ENCODE data around the gene TIPARP. TPM values are rescaled to one million over a fixed set of nuclear protein-coding genes. Genes with fewer than 3 reads are reported as not detected.

The TIPARP gene, protein sequence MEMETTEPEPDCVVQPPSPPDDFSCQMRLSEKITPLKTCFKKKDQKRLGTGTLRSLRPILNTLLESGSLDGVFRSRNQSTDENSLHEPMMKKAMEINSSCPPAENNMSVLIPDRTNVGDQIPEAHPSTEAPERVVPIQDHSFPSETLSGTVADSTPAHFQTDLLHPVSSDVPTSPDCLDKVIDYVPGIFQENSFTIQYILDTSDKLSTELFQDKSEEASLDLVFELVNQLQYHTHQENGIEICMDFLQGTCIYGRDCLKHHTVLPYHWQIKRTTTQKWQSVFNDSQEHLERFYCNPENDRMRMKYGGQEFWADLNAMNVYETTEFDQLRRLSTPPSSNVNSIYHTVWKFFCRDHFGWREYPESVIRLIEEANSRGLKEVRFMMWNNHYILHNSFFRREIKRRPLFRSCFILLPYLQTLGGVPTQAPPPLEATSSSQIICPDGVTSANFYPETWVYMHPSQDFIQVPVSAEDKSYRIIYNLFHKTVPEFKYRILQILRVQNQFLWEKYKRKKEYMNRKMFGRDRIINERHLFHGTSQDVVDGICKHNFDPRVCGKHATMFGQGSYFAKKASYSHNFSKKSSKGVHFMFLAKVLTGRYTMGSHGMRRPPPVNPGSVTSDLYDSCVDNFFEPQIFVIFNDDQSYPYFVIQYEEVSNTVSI
- 10 to 100 TPM; 22.6 to 33.8 TPM for polyA plus RNA-seq

DNA sequence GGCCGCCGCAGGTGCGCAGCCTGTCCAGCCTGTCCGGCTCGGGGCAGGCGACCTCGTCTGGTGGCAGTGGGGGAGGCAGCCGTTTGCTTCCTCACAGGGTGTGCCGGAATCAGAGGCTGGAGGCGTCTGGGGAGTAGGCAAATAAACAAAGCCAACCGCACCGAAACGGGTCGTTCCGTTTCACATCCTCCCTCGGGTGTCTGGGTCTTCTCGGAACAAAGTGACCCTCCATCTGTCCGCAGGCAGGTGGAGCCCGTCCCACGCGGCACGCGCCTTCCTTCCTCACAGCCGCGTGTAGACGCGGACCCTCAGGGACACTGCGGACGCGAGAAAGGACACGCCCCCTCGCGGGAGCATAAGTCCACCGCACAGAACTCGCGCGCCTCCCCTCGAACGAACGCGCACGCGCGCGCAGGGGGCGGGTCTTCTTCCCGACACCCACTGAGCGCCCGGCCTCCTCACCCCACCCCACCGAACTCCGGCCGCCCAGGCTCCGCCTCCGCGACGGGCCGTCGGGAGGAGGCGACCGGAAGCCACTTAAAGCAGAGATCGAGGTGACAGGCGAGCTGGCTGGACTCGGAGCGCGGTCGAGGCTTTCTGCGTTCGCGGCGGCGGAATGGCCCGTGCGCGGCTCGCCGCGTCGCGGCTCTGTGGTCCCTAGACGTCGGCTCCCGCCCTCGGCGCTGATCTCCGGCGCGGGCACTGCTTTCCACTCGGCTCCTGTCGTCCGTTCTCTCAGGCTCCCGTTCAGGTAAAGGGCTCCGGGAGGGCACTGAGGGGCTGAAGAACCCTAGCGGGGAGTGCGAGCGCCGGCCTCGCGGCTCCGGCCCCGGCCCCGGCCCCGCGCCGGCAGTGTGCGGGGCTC lies at the start of gene TIPARP:
Gene TIPARP, plus strand, starts transcription at position 545 of the 865 bp plus-strand sequence. CDS start 3,108 bp downstream, outside the sequence.
- Histone ChIP-seq H3K27me3 (ENCODE audit: control insufficient read depth in 1 of 2, insufficient read depth in 2 of 2, low read length in 2 of 2) (no peaks in the 10 kb centered on the region), H3K4me1 (ENCODE audit: control insufficient read depth in 2 of 2, insufficient read depth in 2 of 2, low read length in 1 of 2) (no peaks in the 10 kb centered on the region), H3K27ac (ENCODE audit: low read depth in 2 of 2, low read length in 1 of 2) (peak within 1 kb of the TSS; percentile 95 to 96), H3K36me3 (ENCODE audit: control insufficient read depth in 2 of 2, insufficient read depth in 2 of 2, low read length in 1 of 2) (peaks cover 4 to 7% of the 10 kb centered on the region in 2 donors), H3K9me3 (ENCODE audit: control insufficient read depth in 2 of 2, insufficient read depth in 1 of 2, low read depth in 1 of 2, low read length in 1 of 2) (no peaks in the 10 kb centered on the region), H3K4me3 (ENCODE audit: low read depth in 1 of 2, low read length in 2 of 2) (peak within 1 kb of the TSS; percentile 68 to 96)
- 0% methylated on average over 93 to 105 of the region's 105 CpGs for WGBS, 2 donors

DNA sequence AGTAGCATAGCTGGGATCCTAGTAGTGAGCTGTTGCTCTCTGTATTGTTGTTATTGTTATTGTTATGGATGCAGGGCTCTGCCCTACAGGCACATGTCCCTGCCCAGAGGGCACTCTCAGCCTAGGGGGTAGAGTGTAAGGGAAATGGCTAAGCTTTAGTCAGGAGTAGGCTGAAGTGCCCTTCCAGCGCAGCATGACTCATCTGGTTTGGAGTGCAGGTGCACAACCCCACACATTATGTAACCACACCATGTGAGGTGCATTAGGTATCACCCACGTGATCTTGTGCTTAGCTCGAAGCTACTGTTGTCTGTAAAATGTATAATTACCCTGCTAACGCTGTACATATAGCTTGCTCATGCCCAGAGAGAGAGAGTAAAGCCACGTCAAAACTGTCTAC lies 48.3 kb upstream of the TIPARP start:
- Histone ChIP-seq H3K27ac (ENCODE audit: low read depth in 2 of 2, low read length in 1 of 2) (no peak overlapping the region), H3K36me3 (ENCODE audit: control insufficient read depth in 2 of 2, insufficient read depth in 2 of 2, low read length in 1 of 2) (no peaks in the 10 kb centered on the region), H3K4me1 (ENCODE audit: control insufficient read depth in 2 of 2, insufficient read depth in 2 of 2, low read length in 1 of 2) (no peaks in the 10 kb centered on the region), H3K27me3 (ENCODE audit: control insufficient read depth in 1 of 2, insufficient read depth in 2 of 2, low read length in 2 of 2) (no peaks in the 10 kb centered on the region), H3K4me3 (ENCODE audit: low read depth in 1 of 2, low read length in 2 of 2) (no peak overlapping the region), H3K9me3 (ENCODE audit: control insufficient read depth in 2 of 2, insufficient read depth in 1 of 2, low read depth in 1 of 2, low read length in 1 of 2) (no peaks in the 10 kb centered on the region)
- 53 to 60% methylated on average over 5 of the region's 5 CpGs for WGBS, 2 donors

DNA sequence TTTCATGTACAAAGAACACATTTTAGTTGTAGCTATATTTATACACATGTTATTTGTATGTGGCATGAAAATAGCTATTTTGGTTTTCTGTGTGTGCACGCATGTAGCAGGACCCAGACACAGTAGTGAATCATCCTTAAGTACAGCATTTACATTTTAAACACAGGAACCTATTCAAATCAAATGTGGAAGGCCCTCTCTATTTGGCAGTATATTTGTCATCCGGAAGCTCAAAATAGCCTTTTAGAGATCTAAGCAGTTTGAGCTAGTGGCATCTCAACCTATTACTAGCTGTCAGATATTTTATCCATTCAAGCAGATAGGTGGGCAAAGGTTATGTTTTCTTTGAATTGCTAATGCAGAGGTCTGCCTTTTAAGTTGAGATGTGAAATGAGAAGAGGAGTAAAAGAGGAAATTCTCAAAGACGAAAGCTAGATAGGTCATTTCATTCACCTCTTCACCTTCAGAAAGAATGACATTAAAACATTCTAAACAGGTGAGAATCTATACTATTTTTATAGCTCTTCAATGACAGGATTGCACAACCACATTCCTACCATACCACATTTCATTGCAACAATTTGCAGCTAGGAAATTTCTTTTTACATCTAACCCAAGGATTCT lies 46.3 kb upstream of the TIPARP start:
- Histone ChIP-seq H3K4me3 (ENCODE audit: low read depth in 1 of 2, low read length in 2 of 2) (no peak overlapping the region), H3K4me1 (ENCODE audit: control insufficient read depth in 2 of 2, insufficient read depth in 2 of 2, low read length in 1 of 2) (no peaks in the 10 kb centered on the region), H3K36me3 (ENCODE audit: control insufficient read depth in 2 of 2, insufficient read depth in 2 of 2, low read length in 1 of 2) (no peaks in the 10 kb centered on the region), H3K27me3 (ENCODE audit: control insufficient read depth in 1 of 2, insufficient read depth in 2 of 2, low read length in 2 of 2) (no peaks in the 10 kb centered on the region), H3K27ac (ENCODE audit: low read depth in 2 of 2, low read length in 1 of 2) (no peak overlapping the region), H3K9me3 (ENCODE audit: control insufficient read depth in 2 of 2, insufficient read depth in 1 of 2, low read depth in 1 of 2, low read length in 1 of 2) (no peaks in the 10 kb centered on the region)
- 68 to 78% methylated on average over 3 of the region's 3 CpGs for WGBS, 2 donors

DNA sequence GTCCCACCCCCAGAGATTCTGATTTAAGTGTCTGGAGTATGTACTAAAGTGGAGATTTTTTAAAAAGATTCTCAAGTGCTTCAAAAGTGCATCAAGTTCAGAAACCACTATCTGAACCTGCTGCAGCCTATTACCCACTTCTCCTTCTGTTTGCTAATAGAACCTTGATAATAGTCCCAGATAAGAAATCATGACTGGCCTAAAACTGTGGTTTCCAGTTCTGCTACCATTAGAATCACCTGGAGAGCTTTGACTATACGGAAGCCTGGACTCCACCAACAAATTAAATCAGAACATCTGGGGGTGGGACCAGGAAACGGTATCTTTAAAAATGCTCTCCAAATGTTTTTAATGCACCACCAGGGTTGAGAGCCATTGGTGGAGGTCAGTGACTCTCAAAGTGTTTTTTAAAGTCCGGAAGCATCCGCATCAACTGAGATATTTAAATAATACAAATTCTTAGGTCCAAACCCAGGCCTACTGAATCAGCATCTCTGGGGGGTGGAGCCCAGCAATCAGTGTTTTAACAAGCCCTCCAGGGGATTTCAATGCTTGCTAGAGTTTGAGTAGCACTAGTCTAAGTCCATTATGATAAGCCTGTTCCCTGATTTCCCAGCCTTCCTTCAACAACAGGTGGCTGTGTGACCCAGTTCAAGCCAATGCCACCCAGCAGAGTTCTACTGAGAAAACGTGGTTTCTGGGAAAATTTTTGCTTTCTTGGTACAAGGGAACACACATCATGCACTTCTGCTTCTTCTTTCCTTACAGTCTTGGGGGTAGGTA lies 45.4 kb upstream of the TIPARP start:
- Histone ChIP-seq H3K27ac (ENCODE audit: low read depth in 2 of 2, low read length in 1 of 2) (no peak overlapping the region), H3K4me3 (ENCODE audit: low read depth in 1 of 2, low read length in 2 of 2) (no peak overlapping the region), H3K4me1 (ENCODE audit: control insufficient read depth in 2 of 2, insufficient read depth in 2 of 2, low read length in 1 of 2) (no peaks in the 10 kb centered on the region), H3K36me3 (ENCODE audit: control insufficient read depth in 2 of 2, insufficient read depth in 2 of 2, low read length in 1 of 2) (no peaks in the 10 kb centered on the region), H3K9me3 (ENCODE audit: control insufficient read depth in 2 of 2, insufficient read depth in 1 of 2, low read depth in 1 of 2, low read length in 1 of 2) (no peaks in the 10 kb centered on the region), H3K27me3 (ENCODE audit: control insufficient read depth in 1 of 2, insufficient read depth in 2 of 2, low read length in 2 of 2) (no peaks in the 10 kb centered on the region)
- WGBS, 2 donors, result 88 to 92% methylated on average over 5 of the region's 5 CpGs

DNA sequence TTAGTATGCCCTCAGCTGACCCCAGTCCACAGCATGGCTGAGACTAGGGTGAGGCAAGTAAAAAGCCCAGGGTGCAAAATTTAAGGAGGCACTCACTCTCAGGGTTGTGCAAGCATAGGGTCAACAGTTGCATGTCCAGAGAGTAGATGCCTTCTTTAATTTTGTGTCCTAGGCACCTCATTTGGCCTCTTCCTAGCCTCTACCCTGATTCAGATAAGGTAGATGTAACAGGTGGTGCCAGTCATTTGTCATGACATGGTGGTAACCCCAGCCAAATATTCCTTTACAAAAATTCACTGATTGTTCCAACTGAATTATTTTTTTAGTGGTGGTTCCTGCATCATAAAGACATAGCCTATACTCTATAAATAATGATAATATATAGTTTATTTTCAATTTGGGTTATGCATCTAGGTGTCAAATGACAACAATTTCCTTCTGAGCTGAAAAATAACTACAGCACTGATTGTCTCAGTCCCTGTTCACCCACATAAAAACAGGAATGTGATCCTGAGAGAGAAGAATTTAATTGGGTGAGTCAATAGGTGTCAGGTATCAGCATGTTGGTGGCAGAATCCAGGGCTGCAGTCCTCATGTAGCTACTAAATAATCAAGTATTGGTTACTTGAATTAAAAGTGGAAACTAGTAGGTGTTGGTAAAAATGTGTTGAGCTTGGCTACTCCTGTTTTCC lies 44.2 kb upstream of the TIPARP start:
- no peak overlapping the region for H3K27ac ChIP-seq (ENCODE audit: low read depth in 2 of 2, low read length in 1 of 2)
- H3K36me3 ChIP-seq (ENCODE audit: control insufficient read depth in 2 of 2, insufficient read depth in 2 of 2, low read length in 1 of 2), result no peaks in the 10 kb centered on the region
- H3K4me3 ChIP-seq (ENCODE audit: low read depth in 1 of 2, low read length in 2 of 2), result no peak overlapping the region

DNA sequence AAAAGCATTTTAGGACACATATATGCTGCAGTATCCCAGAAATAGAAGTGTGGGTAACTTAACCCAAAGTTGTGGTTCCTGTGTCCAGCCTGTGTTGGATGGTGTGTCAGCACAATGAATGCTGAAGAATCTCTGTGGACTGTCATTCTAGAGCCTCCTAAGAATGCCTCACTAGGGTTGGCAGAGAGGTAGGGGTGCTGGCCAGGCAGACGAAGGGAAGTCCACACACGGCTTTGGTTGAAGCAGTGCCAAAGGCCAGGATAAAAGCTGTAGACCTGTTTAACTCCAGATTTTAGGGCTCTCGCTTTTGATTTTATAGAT lies 43.7 kb upstream of the TIPARP start:
- Histone ChIP-seq H3K4me1 (ENCODE audit: control insufficient read depth in 2 of 2, insufficient read depth in 2 of 2, low read length in 1 of 2) (no peaks in the 10 kb centered on the region), H3K27ac (ENCODE audit: low read depth in 2 of 2, low read length in 1 of 2) (no peak overlapping the region), H3K27me3 (ENCODE audit: control insufficient read depth in 1 of 2, insufficient read depth in 2 of 2, low read length in 2 of 2) (no peaks in the 10 kb centered on the region), H3K9me3 (ENCODE audit: control insufficient read depth in 2 of 2, insufficient read depth in 1 of 2, low read depth in 1 of 2, low read length in 1 of 2) (no peaks in the 10 kb centered on the region), H3K4me3 (ENCODE audit: low read depth in 1 of 2, low read length in 2 of 2) (no peak overlapping the region), H3K36me3 (ENCODE audit: control insufficient read depth in 2 of 2, insufficient read depth in 2 of 2, low read length in 1 of 2) (no peaks in the 10 kb centered on the region)
- 49 to 70% methylated on average over 3 of the region's 3 CpGs for WGBS, 2 donors

More for the DNA sequence above, 44.2 kb upstream of the TIPARP start:
- no peaks in the 10 kb centered on the region for H3K4me1 ChIP-seq (ENCODE audit: control insufficient read depth in 2 of 2, insufficient read depth in 2 of 2, low read length in 1 of 2)
- no peaks in the 10 kb centered on the region for H3K9me3 ChIP-seq (ENCODE audit: control insufficient read depth in 2 of 2, insufficient read depth in 1 of 2, low read depth in 1 of 2, low read length in 1 of 2)
- no peaks in the 10 kb centered on the region for H3K27me3 ChIP-seq (ENCODE audit: control insufficient read depth in 1 of 2, insufficient read depth in 2 of 2, low read length in 2 of 2)

DNA sequence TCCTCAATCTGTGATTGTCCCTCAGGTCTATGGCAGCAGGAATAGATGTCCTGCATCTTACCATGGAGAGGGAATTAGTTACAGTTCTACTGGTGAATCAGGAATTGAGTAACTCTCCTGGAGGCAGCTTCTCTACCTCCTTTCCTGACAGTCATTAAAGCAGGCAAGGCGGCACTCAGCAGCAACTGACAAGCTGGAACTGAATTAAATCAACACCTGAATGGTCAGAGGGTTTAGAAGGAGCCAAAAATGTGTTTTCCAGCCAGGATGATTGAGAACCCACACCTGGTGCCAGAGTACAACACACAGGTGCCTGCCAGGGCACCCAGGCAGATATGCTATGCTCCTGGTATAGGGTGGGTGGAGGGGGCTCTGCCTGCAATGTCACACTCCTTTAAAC lies 43.1 kb upstream of the TIPARP start:
- no peak overlapping the region for H3K27ac ChIP-seq (ENCODE audit: low read depth in 2 of 2, low read length in 1 of 2)
- WGBS, 2 donors, result 55 to 62% methylated on average over 1 of the region's 1 CpG

DNA sequence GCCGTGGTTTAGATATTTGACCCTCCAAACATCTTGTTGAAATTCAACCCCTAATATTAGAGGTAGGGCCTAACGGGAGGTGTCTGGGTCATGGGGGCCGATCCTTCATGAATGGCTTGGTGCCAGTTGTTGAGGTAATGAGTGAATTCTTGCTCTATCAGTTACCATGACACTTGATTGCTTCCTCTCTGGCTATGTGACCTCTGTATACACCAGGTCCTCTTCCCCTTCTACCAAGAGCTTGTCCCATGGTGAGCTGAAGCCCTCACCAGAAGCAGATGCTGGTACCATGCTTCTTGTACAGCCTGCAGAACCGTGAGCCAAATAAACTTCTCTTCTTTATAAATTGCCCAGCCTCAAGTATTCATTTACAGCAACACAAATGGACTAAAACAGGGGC lies 41.8 kb upstream of the TIPARP start:
- Histone ChIP-seq H3K36me3 (ENCODE audit: control insufficient read depth in 2 of 2, insufficient read depth in 2 of 2, low read length in 1 of 2) (no peaks in the 10 kb centered on the region), H3K27me3 (ENCODE audit: control insufficient read depth in 1 of 2, insufficient read depth in 2 of 2, low read length in 2 of 2) (no peaks in the 10 kb centered on the region), H3K9me3 (ENCODE audit: control insufficient read depth in 2 of 2, insufficient read depth in 1 of 2, low read depth in 1 of 2, low read length in 1 of 2) (no peaks in the 10 kb centered on the region), H3K4me3 (ENCODE audit: low read depth in 1 of 2, low read length in 2 of 2) (no peak overlapping the region), H3K4me1 (ENCODE audit: control insufficient read depth in 2 of 2, insufficient read depth in 2 of 2, low read length in 1 of 2) (no peaks in the 10 kb centered on the region), H3K27ac (ENCODE audit: low read depth in 2 of 2, low read length in 1 of 2) (no peak overlapping the region)
- WGBS, 2 donors, result 86 to 91% methylated on average over 4 of the region's 4 CpGs

More for the DNA sequence above, 43.1 kb upstream of the TIPARP start:
- Histone ChIP-seq H3K27me3 (ENCODE audit: control insufficient read depth in 1 of 2, insufficient read depth in 2 of 2, low read length in 2 of 2) (no peaks in the 10 kb centered on the region), H3K9me3 (ENCODE audit: control insufficient read depth in 2 of 2, insufficient read depth in 1 of 2, low read depth in 1 of 2, low read length in 1 of 2) (no peaks in the 10 kb centered on the region), H3K36me3 (ENCODE audit: control insufficient read depth in 2 of 2, insufficient read depth in 2 of 2, low read length in 1 of 2) (no peaks in the 10 kb centered on the region), H3K4me3 (ENCODE audit: low read depth in 1 of 2, low read length in 2 of 2) (no peak overlapping the region), H3K4me1 (ENCODE audit: control insufficient read depth in 2 of 2, insufficient read depth in 2 of 2, low read length in 1 of 2) (no peaks in the 10 kb centered on the region)

Data from esophagus (tissue), 2 donors.